ENCODE results near the gene NUFIP1.

DNA sequence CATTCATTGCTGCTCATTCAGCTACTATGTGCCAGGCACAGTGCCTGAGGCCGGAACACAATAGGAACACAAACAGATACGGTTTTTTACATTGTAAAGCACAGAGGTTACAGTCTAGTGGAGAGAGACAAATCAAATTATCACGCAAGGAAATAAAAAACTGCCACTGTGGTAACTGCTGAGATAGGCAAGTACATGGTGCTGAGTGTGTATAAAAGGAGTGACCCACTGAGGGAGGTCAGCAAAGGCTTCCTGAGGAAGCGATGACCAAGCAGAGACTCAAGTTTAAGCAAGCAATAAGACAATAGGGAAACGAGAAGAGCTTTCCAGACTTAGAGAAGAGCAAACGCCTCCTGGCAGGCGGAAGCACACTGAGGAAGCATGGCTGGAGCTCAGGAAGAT lies 56.4 kb downstream of the NUFIP1 start:
- TF ChIP-seq, protein P1, sequence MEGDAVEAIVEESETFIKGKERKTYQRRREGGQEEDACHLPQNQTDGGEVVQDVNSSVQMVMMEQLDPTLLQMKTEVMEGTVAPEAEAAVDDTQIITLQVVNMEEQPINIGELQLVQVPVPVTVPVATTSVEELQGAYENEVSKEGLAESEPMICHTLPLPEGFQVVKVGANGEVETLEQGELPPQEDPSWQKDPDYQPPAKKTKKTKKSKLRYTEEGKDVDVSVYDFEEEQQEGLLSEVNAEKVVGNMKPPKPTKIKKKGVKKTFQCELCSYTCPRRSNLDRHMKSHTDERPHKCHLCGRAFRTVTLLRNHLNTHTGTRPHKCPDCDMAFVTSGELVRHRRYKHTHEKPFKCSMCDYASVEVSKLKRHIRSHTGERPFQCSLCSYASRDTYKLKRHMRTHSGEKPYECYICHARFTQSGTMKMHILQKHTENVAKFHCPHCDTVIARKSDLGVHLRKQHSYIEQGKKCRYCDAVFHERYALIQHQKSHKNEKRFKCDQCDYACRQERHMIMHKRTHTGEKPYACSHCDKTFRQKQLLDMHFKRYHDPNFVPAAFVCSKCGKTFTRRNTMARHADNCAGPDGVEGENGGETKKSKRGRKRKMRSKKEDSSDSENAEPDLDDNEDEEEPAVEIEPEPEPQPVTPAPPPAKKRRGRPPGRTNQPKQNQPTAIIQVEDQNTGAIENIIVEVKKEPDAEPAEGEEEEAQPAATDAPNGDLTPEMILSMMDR (IDR thresholded peaks at IDR 0.05; ENCODE audit: low read depth, low read length, poor library complexity, severe bottlenecking), result no peak
- no peak for TF ChIP-seq EZH2phosphoT487 (IDR thresholded peaks at IDR 0.05; ENCODE audit: borderline replicate concordance, low read length)

All from DOHH2 (cell line).